SK-N-SH treated with all-trans-retinoic acid at 6 μM for 48 hours (cell line): ENCODE results near the gene GNAS-AS1.

Source experiments
- ATAC-seq: fragments of 200-7000 bp; cut with Tn5 transposase; 3 replicates; pipeline ENCODE4 v1.9.1; 2020; ENCODE audit warnings: mild to moderate bottlenecking, moderate library complexity
- ARNTL ChIP-seq: fragments of 450-650 bp; formaldehyde crosslinking; IDR thresholded peaks from 2 replicates; pipeline ENCODE4 v1.5.0; 2020; ENCODE audit warnings: low read depth, mild to moderate bottlenecking, moderate library complexity, borderline replicate concordance
- BACH2 ChIP-seq: fragments of 250-450 bp; sonication (Bioruptor Pico); IDR thresholded peaks from 2 replicates; pipeline ENCODE4 v1.9.0; 2021; ENCODE audit warnings: mild to moderate bottlenecking, borderline replicate concordance
- CSDC2 ChIP-seq: fragments of 250-450 bp; sonication (Bioruptor Pico); IDR thresholded peaks from 2 replicates; pipeline ENCODE4 v1.5.0; 2020; ENCODE audit warnings: mild to moderate bottlenecking, moderate library complexity
- CSRNP3 ChIP-seq: fragments of 250-450 bp; sonication (Bioruptor Pico); IDR thresholded peaks from 2 replicates; pipeline ENCODE4 v1.5.1; 2021; ENCODE audit warnings: mild to moderate bottlenecking, moderate library complexity
- ESRRG ChIP-seq: fragments of 250-450 bp; sonication (Bioruptor Pico); IDR thresholded peaks from 2 replicates; pipeline ENCODE4 v1.6.1; 2021; ENCODE audit warnings: mild to moderate bottlenecking
- GLIS3 ChIP-seq: fragments of 250-450 bp; sonication (Bioruptor Pico); IDR thresholded peaks from 2 replicates; pipeline ENCODE4 v1.5.0; 2020; ENCODE audit warnings: mild to moderate bottlenecking, moderate library complexity
- ISL1 ChIP-seq: fragments of 250-450 bp; sonication (Bioruptor Pico); IDR thresholded peaks from 2 replicates; pipeline ENCODE4 v2.1.2; 2022; ENCODE audit warnings: mild to moderate bottlenecking, moderate library complexity
- OSR1 ChIP-seq: fragments of 250-450 bp; sonication (Bioruptor Pico); IDR thresholded peaks from 2 replicates; pipeline ENCODE4 v1.8.0; 2022; ENCODE audit warnings: moderate library complexity, mild to moderate bottlenecking, inconsistent platforms
- PPARA ChIP-seq: fragments of 250-450 bp; sonication (Bioruptor Pico); IDR thresholded peaks from 2 replicates; pipeline ENCODE4 v1.5.0; 2020; ENCODE audit warnings: mild to moderate bottlenecking, borderline replicate concordance
- RARB ChIP-seq: fragments of 250-450 bp; sonication (Bioruptor Pico); IDR thresholded peaks from 2 replicates; pipeline ENCODE4 v1.8.0; 2021; ENCODE audit warnings: mild to moderate bottlenecking, moderate library complexity
- SNAI2 ChIP-seq: fragments of 250-450 bp; sonication (Bioruptor Pico); IDR thresholded peaks from 2 replicates; pipeline ENCODE4 v1.5.0; 2020; ENCODE audit warnings: mild to moderate bottlenecking, moderate library complexity
- TCF4 ChIP-seq: fragments of 250-450 bp; sonication (Bioruptor Pico); IDR thresholded peaks from 2 replicates; pipeline ENCODE4 v1.8.0; 2021; ENCODE audit warnings: mild to moderate bottlenecking, moderate library complexity, borderline replicate concordance
- TOX ChIP-seq: fragments of 250-450 bp; sonication (Bioruptor Pico); IDR thresholded peaks from 2 replicates; pipeline ENCODE4 v1.8.0; 2021; ENCODE audit warnings: mild to moderate bottlenecking, moderate library complexity, borderline replicate concordance
- ZC3H10 ChIP-seq: fragments of 250-450 bp; sonication (Bioruptor Pico); IDR thresholded peaks from 2 replicates; pipeline ENCODE4 v1.5.1; 2021; ENCODE audit warnings: mild to moderate bottlenecking, moderate library complexity
- ZFP3 ChIP-seq: fragments of 250-450 bp; sonication (Bioruptor Pico); IDR thresholded peaks from 2 replicates; pipeline ENCODE4 v1.5.0; 2020; ENCODE audit warnings: mild to moderate bottlenecking, moderate library complexity
- ZFP30 ChIP-seq: fragments of 450-650 bp; formaldehyde crosslinking; IDR thresholded peaks from 2 replicates; pipeline ENCODE4 v1.5.0; 2022; ENCODE audit warnings: mild to moderate bottlenecking, moderate library complexity
- ZNF565 ChIP-seq: fragments of 450-650 bp; formaldehyde crosslinking; conservative IDR thresholded peaks from 2 replicates; pipeline ENCODE4 v1.5.0; 2020; ENCODE audit warnings: low read depth, mild to moderate bottlenecking, moderate library complexity
- ZNF70 ChIP-seq: fragments of 450-650 bp; formaldehyde crosslinking; IDR thresholded peaks from 2 replicates; pipeline ENCODE4 v1.5.0; 2020; ENCODE audit warnings: mild to moderate bottlenecking, moderate library complexity
- ZNF8 ChIP-seq: fragments of 450-650 bp; formaldehyde crosslinking; IDR thresholded peaks from 2 replicates; pipeline ENCODE4 v1.5.0; 2020; ENCODE audit warnings: mild to moderate bottlenecking, moderate library complexity
- TF ChIP-seq, protein P1 (sequence below): fragments of 250-450 bp; sonication (Bioruptor Pico); IDR thresholded peaks from 2 replicates; pipeline ENCODE4 v1.5.1; 2020; ENCODE audit warnings: low read depth, mild to moderate bottlenecking, moderate library complexity
- TF ChIP-seq, protein P2 (sequence below): fragments of 250-450 bp; sonication (Bioruptor Pico); IDR thresholded peaks from 2 replicates; pipeline ENCODE4 v1.8.0; 2021; ENCODE audit warnings: low read depth, mild to moderate bottlenecking, moderate library complexity, borderline replicate concordance
- TF ChIP-seq, protein P3 (sequence below): fragments of 250-450 bp; sonication (Bioruptor Pico); IDR thresholded peaks from 2 replicates; pipeline ENCODE4 v1.5.0; 2020; ENCODE audit warnings: mild to moderate bottlenecking, moderate library complexity

GNAS-AS1 gene

GRCh38 chr20:58867211-58867610, 16.5 kb upstream of the GNAS-AS1 start (continued):
- no peak for TF ChIP-seq ARNTL (CRISPR knock-in tag)

GRCh38 chr20:58865843-58866242, 15.1 kb upstream of the GNAS-AS1 start:
- TF ChIP-seq, protein P1, sequence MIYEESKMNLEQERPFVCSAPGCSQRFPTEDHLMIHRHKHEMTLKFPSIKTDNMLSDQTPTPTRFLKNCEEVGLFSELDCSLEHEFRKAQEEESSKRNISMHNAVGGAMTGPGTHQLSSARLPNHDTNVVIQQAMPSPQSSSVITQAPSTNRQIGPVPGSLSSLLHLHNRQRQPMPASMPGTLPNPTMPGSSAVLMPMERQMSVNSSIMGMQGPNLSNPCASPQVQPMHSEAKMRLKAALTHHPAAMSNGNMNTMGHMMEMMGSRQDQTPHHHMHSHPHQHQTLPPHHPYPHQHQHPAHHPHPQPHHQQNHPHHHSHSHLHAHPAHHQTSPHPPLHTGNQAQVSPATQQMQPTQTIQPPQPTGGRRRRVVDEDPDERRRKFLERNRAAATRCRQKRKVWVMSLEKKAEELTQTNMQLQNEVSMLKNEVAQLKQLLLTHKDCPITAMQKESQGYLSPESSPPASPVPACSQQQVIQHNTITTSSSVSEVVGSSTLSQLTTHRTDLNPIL = no peak
- no peak for TF ChIP-seq BACH2
- ATAC-seq = no peak

- TF ChIP-seq ESRRG (no peak), TCF4 (CRISPR knock-in tag) (no peak), TOX (CRISPR knock-in tag) (no peak), OSR1 (CRISPR knock-in tag) (no peak), BACH2 (no peak), ZFP3 (no peak), GLIS3 (CRISPR knock-in tag) (no peak), CSDC2 (no peak), ISL1 (CRISPR knock-in tag) (no peak), CSRNP3 (CRISPR knock-in tag) (no peak), RARB (CRISPR knock-in tag) (no peak), ARNTL (CRISPR knock-in tag) (no peak), SNAI2 (CRISPR knock-in tag) (no peak)
- peak; percentile 42; the same call in 1 of the 3 replicates for ATAC-seq
Measured at GRCh38 chr20:58864346-58864745, 13.6 kb upstream of the GNAS-AS1 start.

DNA sequence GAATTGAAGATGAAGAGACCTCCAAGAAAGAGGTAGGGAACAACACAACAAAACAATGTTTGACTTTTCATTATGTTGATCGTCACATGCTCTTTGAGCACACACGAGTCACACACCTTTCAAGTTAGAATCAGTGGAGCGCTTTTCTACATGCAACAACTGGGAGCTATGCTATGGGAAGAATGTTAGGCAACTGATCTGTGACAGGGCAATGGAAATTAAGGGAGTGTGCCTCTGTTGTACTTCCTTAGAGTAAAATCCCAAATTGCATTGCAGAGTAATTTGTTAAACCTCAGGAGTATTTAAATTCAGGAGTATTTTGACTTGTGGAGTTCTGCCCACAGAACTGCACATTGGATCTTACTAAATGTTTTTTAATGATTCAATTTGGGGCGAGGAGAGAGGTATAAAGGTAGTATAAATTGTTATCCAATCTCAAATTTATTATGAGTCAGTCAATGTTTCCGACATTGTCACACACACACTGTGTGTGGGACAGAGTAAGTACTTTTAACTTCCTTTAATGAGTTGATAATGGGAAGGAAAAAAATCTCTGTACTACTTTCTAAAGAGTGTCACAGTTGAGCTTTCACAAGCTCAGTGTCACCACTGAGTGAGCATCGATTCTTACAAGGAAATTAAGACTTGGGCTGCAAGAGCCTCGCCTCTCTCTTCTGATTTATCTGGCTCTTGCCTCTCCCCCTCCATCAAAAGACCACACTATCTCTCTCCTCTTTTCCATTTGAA, 12.5 kb upstream of the GNAS-AS1 start:
- TF ChIP-seq ZC3H10 (CRISPR knock-in tag) (no peak), ZFP30 (no peak), ESRRG (no peak), SNAI2 (CRISPR knock-in tag) (no peak), GLIS3 (CRISPR knock-in tag) (no peak), PPARA (CRISPR knock-in tag) (no peak), RARB (CRISPR knock-in tag) (no peak), ZNF70 (no peak), ZFP3 (no peak), TOX (CRISPR knock-in tag) (no peak), ISL1 (CRISPR knock-in tag) (no peak), CSDC2 (no peak), ARNTL (CRISPR knock-in tag) (no peak), OSR1 (CRISPR knock-in tag) (no peak), ZNF8 (CRISPR knock-in tag) (no peak), ZNF565 (no peak)
- TF ChIP-seq, protein P2, sequence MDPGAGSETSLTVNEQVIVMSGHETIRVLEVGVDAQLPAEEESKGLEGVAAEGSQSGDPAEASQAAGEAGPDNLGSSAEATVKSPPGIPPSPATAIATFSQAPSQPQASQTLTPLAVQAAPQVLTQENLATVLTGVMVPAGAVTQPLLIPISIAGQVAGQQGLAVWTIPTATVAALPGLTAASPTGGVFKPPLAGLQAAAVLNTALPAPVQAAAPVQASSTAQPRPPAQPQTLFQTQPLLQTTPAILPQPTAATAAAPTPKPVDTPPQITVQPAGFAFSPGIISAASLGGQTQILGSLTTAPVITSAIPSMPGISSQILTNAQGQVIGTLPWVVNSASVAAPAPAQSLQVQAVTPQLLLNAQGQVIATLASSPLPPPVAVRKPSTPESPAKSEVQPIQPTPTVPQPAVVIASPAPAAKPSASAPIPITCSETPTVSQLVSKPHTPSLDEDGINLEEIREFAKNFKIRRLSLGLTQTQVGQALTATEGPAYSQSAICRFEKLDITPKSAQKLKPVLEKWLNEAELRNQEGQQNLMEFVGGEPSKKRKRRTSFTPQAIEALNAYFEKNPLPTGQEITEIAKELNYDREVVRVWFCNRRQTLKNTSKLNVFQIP (CRISPR knock-in tag) = no peak
- TF ChIP-seq, protein P3, sequence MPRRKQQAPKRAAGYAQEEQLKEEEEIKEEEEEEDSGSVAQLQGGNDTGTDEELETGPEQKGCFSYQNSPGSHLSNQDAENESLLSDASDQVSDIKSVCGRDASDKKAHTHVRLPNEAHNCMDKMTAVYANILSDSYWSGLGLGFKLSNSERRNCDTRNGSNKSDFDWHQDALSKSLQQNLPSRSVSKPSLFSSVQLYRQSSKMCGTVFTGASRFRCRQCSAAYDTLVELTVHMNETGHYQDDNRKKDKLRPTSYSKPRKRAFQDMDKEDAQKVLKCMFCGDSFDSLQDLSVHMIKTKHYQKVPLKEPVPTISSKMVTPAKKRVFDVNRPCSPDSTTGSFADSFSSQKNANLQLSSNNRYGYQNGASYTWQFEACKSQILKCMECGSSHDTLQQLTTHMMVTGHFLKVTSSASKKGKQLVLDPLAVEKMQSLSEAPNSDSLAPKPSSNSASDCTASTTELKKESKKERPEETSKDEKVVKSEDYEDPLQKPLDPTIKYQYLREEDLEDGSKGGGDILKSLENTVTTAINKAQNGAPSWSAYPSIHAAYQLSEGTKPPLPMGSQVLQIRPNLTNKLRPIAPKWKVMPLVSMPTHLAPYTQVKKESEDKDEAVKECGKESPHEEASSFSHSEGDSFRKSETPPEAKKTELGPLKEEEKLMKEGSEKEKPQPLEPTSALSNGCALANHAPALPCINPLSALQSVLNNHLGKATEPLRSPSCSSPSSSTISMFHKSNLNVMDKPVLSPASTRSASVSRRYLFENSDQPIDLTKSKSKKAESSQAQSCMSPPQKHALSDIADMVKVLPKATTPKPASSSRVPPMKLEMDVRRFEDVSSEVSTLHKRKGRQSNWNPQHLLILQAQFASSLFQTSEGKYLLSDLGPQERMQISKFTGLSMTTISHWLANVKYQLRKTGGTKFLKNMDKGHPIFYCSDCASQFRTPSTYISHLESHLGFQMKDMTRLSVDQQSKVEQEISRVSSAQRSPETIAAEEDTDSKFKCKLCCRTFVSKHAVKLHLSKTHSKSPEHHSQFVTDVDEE (CRISPR knock-in tag) = no peak

More for the DNA sequence above, 12.5 kb upstream of the GNAS-AS1 start:
- no peak for ATAC-seq
